Mucosa of descending colon (tissue), 3 donors: ENCODE measurements around the gene GSTK1. TPM values are rescaled to one million over a fixed set of nuclear protein-coding genes. Genes with fewer than 3 reads are reported as not detected.

Experiments
- ATAC-seq: fragments of 200-7000 bp; cut with Tn5 transposase; one replicate; pipeline ENCODE4 v1.9.1; 2020; ENCODE audit warnings: mild to moderate bottlenecking, moderate library complexity
- DNase-seq, 3 donors: peaks; one replicate each; pipeline ENCODE4 v3.0.0-alpha.2; 2020
- H3K36me3 ChIP-seq: fragments of 200-600 bp; one replicate; pipeline ENCODE4 v1.8.0; 2021; ENCODE audit warnings: low read depth, mild to moderate bottlenecking
- H3K4me1 ChIP-seq: fragments of 200-600 bp; one replicate; pipeline ENCODE4 v1.8.0; 2021; ENCODE audit warnings: low read depth, mild to moderate bottlenecking
- H3K4me3 ChIP-seq: fragments of 200-600 bp; one replicate; pipeline ENCODE4 v1.8.0; 2021; ENCODE audit warnings: mild to moderate bottlenecking
- H3K9me3 ChIP-seq: fragments of 200-600 bp; one replicate; pipeline ENCODE4 v1.8.0; 2021; ENCODE audit warnings: mild to moderate bottlenecking
- intact Hi-C, 2 donors: fragments of 100-400 bp; cut with DNase I in 1 of 2; cut with micrococcal nuclease in 1 of 2; formaldehyde crosslinking; loops; one replicate each; pipeline versions ENCODE4 v1.11.0 to v1.11.1; 2022; cut with DNase I, micrococcal nuclease
- total RNA-seq, 3 donors: library from RNA; stranded (reverse); fragmentation: NEBNext Ultra II Directional in 2 of 3; extraction: Animal tissue kit (Norgen Biotek cat#: 25700) in 2 of 3; gene quantifications; one replicate each; pipeline versions ENCODE4 v1.2.1 to v1.2.4, GENCODE V29; 2021 to 2023
- TF ChIP-seq, protein P1 (sequence below): fragments of 200-600 bp; IDR thresholded peaks from one replicate; pipeline ENCODE4 v1.8.0; 2022; ENCODE audit warnings: antibody characterized with exemption, mild to moderate bottlenecking
- donor health status: DM: no; HTN: no; CAD: no; lungs with moderate emphysema.
- donor health status: DM: no; HTN: no; CAD: no.
- donor health status: DM: no; HTN: yes; CAD: no.

Gene GSTK1
- total RNA-seq, 3 donors from 2014 or later: 193 to 363 (median 355) TPM

- Histone ChIP-seq H3K9me3 (no peaks in the 10 kb centered on the region), H3K36me3 (no peaks in the 10 kb centered on the region), H3K4me3 (no peak overlapping the region), H3K4me1 (peaks cover 2% of the 10 kb centered on the region)
- DNase-seq (peak in 2 of 3 donors; percentile 69 to 72), ATAC-seq (peak; percentile 84)
- TF ChIP-seq, protein P1, sequence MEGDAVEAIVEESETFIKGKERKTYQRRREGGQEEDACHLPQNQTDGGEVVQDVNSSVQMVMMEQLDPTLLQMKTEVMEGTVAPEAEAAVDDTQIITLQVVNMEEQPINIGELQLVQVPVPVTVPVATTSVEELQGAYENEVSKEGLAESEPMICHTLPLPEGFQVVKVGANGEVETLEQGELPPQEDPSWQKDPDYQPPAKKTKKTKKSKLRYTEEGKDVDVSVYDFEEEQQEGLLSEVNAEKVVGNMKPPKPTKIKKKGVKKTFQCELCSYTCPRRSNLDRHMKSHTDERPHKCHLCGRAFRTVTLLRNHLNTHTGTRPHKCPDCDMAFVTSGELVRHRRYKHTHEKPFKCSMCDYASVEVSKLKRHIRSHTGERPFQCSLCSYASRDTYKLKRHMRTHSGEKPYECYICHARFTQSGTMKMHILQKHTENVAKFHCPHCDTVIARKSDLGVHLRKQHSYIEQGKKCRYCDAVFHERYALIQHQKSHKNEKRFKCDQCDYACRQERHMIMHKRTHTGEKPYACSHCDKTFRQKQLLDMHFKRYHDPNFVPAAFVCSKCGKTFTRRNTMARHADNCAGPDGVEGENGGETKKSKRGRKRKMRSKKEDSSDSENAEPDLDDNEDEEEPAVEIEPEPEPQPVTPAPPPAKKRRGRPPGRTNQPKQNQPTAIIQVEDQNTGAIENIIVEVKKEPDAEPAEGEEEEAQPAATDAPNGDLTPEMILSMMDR: peak; percentile 60
- intact Hi-C loops: loop anchor here in 1 of 2 donors (10.0 kb wide), 1 partner anchor 55 kb away; no protein-coding TSS in a partner anchor
Measured at GRCh38 chr7:143299840-143300239, 36.6 kb downstream of the GSTK1 start.

- H3K4me1 ChIP-seq: peaks cover 2% of the 10 kb centered on the region
- TF ChIP-seq, protein P1: no peak
- H3K9me3 ChIP-seq: no peaks in the 10 kb centered on the region
- intact Hi-C loops: no loop called here
- no peaks in the 10 kb centered on the region for H3K36me3 ChIP-seq
- no peak overlapping the region for H3K4me3 ChIP-seq
- DNase-seq (no peak), ATAC-seq (peak; percentile 67)
Measured at GRCh38 chr7:143300959-143301935, 38.0 kb downstream of the GSTK1 start.

GRCh38 chr7:143303733-143304132, 40.5 kb downstream of the GSTK1 start:
- H3K36me3 ChIP-seq: no peaks in the 10 kb centered on the region
- DNase-seq (no peak), ATAC-seq (no peak)
- TF ChIP-seq, protein P1: no peak
- intact Hi-C loops: loop anchor here in 1 of 2 donors (2.0 kb wide), 1 partner anchor 63 kb away; no protein-coding TSS in a partner anchor
- no peak overlapping the region for H3K4me3 ChIP-seq
- peaks cover 2% of the 10 kb centered on the region for H3K4me1 ChIP-seq
- H3K9me3 ChIP-seq: no peaks in the 10 kb centered on the region

DNA sequence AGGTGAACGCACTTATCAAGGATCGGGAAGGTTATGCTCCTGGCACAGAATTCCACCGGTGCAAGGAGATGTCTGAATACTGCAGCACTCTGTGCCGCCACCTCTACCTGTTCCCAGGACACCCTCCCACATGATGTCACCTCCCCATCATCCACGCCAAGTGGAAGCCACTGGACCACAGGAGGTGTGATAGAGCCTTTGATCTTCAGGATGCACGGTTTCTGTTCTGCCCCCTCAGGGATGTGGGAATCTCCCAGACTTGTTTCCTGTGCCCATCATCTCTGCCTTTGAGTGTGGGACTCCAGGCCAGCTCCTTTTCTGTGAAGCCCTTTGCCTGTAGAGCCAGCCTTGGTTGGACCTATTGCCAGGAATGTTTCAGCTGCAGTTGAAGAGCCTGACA, 41.7 kb downstream of the GSTK1 start:
- DNase-seq: no peak
- TF ChIP-seq, protein P1: no peak
- no peak overlapping the region for H3K4me3 ChIP-seq
- no peaks in the 10 kb centered on the region for H3K36me3 ChIP-seq
- intact Hi-C loops: loop anchor here in 1 of 2 donors (2.0 kb wide), 1 partner anchor 64 kb away; no protein-coding TSS in a partner anchor
- ATAC-seq: no peak
- H3K9me3 ChIP-seq: no peaks in the 10 kb centered on the region
- peaks cover 2% of the 10 kb centered on the region for H3K4me1 ChIP-seq

GRCh38 chr7:143305423-143306070, 42.3 kb downstream of the GSTK1 start:
- intact Hi-C loops: loop anchor here in 1 of 2 donors (2.0 kb wide), 1 partner anchor 65 kb away; no protein-coding TSS in a partner anchor
- Histone ChIP-seq H3K4me1 (peaks cover 2% of the 10 kb centered on the region), H3K36me3 (no peaks in the 10 kb centered on the region), H3K9me3 (no peaks in the 10 kb centered on the region), H3K4me3 (no peak overlapping the region)
- DNase-seq (peak; percentile 83 to 96 (median 92)), ATAC-seq (peak; percentile 95)
- TF ChIP-seq, protein P1: peak; percentile 59
